DMS114 treated with DMSO at 0.1 percent for 48 hours (cell line): ENCODE data around the gene GGT6.
"Not testable (repeated sequence)": the region's sequence is repeated elsewhere in the genome, so short reads cannot be mapped to it uniquely, and the experiment has no call there.

Experiments
- DNase-seq: peaks from one replicate; lab custom pipeline; 2025; ENCODE audit not compliant: unreplicated experiment; lab: John Stamatoyannopoulos, UW

Gene GGT6

GRCh38 chr17:4560421-4560820 lies at the start of gene GGT6:
TSS of gene GGT6 (minus strand) at chr17:4560577. CDS start at chr17:4560521, 56 bp downstream.
- no peak for DNase-seq

- no peak for DNase-seq
These were observed 49.8 kb upstream of the GGT6 start for GRCh38 chr17:4610162-4610561.

GRCh38 chr17:4609761-4610160 lies 49.4 kb upstream of the GGT6 start:
- no peak for DNase-seq

- no peak for DNase-seq
These were observed 47.4 kb upstream of the GGT6 start for GRCh38 chr17:4607773-4608187.

- no peak for DNase-seq
These were observed 46.9 kb upstream of the GGT6 start for GRCh38 chr17:4607261-4607741.

GRCh38 chr17:4605826-4606225 lies 45.4 kb upstream of the GGT6 start:
- no peak for DNase-seq

GRCh38 chr17:4604736-4605135 lies 44.4 kb upstream of the GGT6 start:
- DNase-seq, result not testable (repeated sequence)

- no peak for DNase-seq
These were observed 43.8 kb upstream of the GGT6 start for GRCh38 chr17:4604111-4604644.

- DNase-seq, result no peak
These were observed 41.7 kb upstream of the GGT6 start for GRCh38 chr17:4602041-4602440.

- DNase-seq, result no peak
These were observed 40.9 kb upstream of the GGT6 start for GRCh38 chr17:4601326-4601725.

GRCh38 chr17:4600563-4600962 lies 40.2 kb upstream of the GGT6 start:
- DNase-seq, result no peak

- DNase-seq, result no peak
These were observed 39.3 kb upstream of the GGT6 start for GRCh38 chr17:4599505-4600281.

- DNase-seq, result no peak
These were observed 38.6 kb upstream of the GGT6 start for GRCh38 chr17:4598776-4599504.

GRCh38 chr17:4597975-4598374 lies 37.6 kb upstream of the GGT6 start:
- no peak for DNase-seq

- no peak for DNase-seq
These were observed 36.4 kb upstream of the GGT6 start for GRCh38 chr17:4596636-4597380.

GRCh38 chr17:4595685-4596342 lies 35.4 kb upstream of the GGT6 start:
- not testable (repeated sequence) for DNase-seq

- DNase-seq, result no peak
These were observed 34.7 kb upstream of the GGT6 start for GRCh38 chr17:4594931-4595684.

GRCh38 chr17:4594406-4594805 lies 34.0 kb upstream of the GGT6 start:
- DNase-seq, result no peak

GRCh38 chr17:4593021-4593421 lies 32.6 kb upstream of the GGT6 start:
- no peak for DNase-seq
